HepG2 (cell line): ENCODE measurements around the gene HMCN2.

Experiments used
- AHR ChIP-seq: IDR thresholded peaks from 2 replicates; pipeline ENCODE4 v1.6.1; 2018; ENCODE audit warnings: missing genetic modification reagents, missing compliant biosample characterization
- BHLHE40 ChIP-seq: IDR thresholded peaks from 2 replicates; pipeline ENCODE4 v1.6.1; 2011; ENCODE audit warnings: low read length, improper control_type of control experiment
- POLR2A ChIP-seq, 2 experiments: IDR thresholded peaks; 2 replicates each; pipeline ENCODE4 v1.6.1; 2011; ENCODE audit warnings: low read depth in 2 of 2, low read length in 2 of 2, mild to moderate bottlenecking in 1 of 2, moderate library complexity in 1 of 2; ENCODE audit not compliant: insufficient read depth in 1 of 2
- RAD21 ChIP-seq: fragments of 450-650 bp; formaldehyde crosslinking; IDR thresholded peaks from 2 replicates; pipeline ENCODE4 v1.5.0; 2020; ENCODE audit warnings: mild to moderate bottlenecking
- SAP130 ChIP-seq: IDR thresholded peaks from 2 replicates; pipeline ENCODE4 v1.6.1; 2016; ENCODE audit warnings: low read depth
- TCF7 ChIP-seq: sonication (generic); IDR thresholded peaks from 2 replicates; pipeline ENCODE4 v1.6.1; 2016; ENCODE audit warnings: antibody characterized with exemption, low read depth
- ZNF274 ChIP-seq: sonication (generic); formaldehyde crosslinking; IDR thresholded peaks from 2 replicates; pipeline ENCODE4 v1.5.1; 2020; ENCODE audit warnings: mild to moderate bottlenecking, missing genetic modification reagents
- TF ChIP-seq, protein P1 (sequence below), 2 experiments: sonication (generic) in 1 of 2; formaldehyde crosslinking in 1 of 2; IDR thresholded peaks; 2 replicates each; pipeline versions ENCODE4 v1.5.1 to v1.6.1; 2011 to 2020; ENCODE audit warnings: borderline replicate concordance in 1 of 2, low read depth in 1 of 2, low read length in 1 of 2, mild to moderate bottlenecking in 1 of 2, missing genetic modification reagents in 1 of 2, moderate library complexity in 1 of 2
- TF ChIP-seq, protein P2 (sequence below): sonication (generic); formaldehyde crosslinking; IDR thresholded peaks from 2 replicates; pipeline ENCODE4 v1.5.0; 2020; ENCODE audit warnings: missing genetic modification reagents
- TF ChIP-seq, protein P3 (sequence below), 2 experiments: sonication (generic) in 1 of 2; formaldehyde crosslinking in 1 of 2; IDR thresholded peaks; 2 replicates each; pipeline versions ENCODE4 v1.4.0 to v1.6.1; 2018 to 2020; ENCODE audit warnings: missing genetic modification reagents in 2 of 2, borderline replicate concordance in 1 of 2, low read depth in 1 of 2, mild to moderate bottlenecking in 1 of 2, missing biosample characterization in 1 of 2
- TF ChIP-seq, protein P4 (sequence below): sonication (generic); formaldehyde crosslinking; IDR thresholded peaks from 2 replicates; pipeline ENCODE4 v1.5.0; 2020; ENCODE audit warnings: missing genetic modification reagents
- TF ChIP-seq, protein P5 (sequence below): sonication (generic); formaldehyde crosslinking; IDR thresholded peaks from 2 replicates; pipeline ENCODE4 v1.5.0; 2020; ENCODE audit warnings: mild to moderate bottlenecking, missing genetic modification reagents, moderate library complexity

DNA sequence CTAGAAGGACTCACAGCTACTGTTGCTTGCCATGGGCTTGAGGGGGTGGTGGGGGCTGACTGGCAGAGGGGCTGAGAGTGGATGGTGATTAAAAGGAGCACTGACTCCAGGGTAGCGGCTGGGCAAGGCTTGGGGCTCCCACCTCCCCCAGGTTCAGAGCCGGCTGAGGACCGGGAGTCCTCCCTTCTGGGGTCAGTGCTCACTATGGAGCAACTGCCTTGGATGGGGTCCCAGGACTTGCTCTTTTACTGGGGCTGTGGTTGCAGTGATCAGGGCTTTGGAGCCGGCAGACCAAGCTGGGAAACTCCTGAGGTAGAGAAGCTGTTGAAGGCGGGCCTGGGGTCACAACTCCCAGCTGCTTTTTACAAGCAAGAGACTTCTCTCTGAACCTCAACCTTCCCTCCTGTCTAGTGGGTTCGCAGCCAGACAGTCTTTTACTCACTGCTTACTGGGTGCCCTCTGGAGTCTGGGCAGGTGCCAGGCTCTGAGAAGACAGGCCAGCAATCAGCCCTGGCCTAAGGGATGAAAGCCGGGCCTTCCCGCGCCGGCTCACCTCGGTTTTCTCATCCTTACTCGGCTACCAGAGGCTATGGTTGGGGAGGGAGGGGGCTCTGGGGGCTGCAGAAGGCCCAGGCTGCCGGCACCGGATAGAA, 178.4 kb downstream of the HMCN2 start:
- TF ChIP-seq TCF7 = no peak
- TF ChIP-seq, protein P1, sequence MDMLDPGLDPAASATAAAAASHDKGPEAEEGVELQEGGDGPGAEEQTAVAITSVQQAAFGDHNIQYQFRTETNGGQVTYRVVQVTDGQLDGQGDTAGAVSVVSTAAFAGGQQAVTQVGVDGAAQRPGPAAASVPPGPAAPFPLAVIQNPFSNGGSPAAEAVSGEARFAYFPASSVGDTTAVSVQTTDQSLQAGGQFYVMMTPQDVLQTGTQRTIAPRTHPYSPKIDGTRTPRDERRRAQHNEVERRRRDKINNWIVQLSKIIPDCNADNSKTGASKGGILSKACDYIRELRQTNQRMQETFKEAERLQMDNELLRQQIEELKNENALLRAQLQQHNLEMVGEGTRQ (IDR thresholded peaks at IDR 0.05; ENCODE audit: low read depth, low read length) = no peak
- TF ChIP-seq, protein P1 (CRISPR knock-in tag; IDR thresholded peaks at IDR 0.05; ENCODE audit: borderline replicate concordance) = no peak
- no peak for TF ChIP-seq POLR2A (IDR thresholded peaks at IDR 0.05; ENCODE audit: insufficient read depth in 1 of 2, low read depth in 2 of 2, low read length in 2 of 2)
- TF ChIP-seq, protein P2, sequence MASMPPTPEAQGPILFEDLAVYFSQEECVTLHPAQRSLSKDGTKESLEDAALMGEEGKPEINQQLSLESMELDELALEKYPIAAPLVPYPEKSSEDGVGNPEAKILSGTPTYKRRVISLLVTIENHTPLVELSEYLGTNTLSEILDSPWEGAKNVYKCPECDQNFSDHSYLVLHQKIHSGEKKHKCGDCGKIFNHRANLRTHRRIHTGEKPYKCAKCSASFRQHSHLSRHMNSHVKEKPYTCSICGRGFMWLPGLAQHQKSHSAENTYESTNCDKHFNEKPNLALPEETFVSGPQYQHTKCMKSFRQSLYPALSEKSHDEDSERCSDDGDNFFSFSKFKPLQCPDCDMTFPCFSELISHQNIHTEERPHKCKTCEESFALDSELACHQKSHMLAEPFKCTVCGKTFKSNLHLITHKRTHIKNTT = no peak
- TF ChIP-seq RAD21 (CRISPR knock-in tag) = no peak
- no peak for TF ChIP-seq ZNF274 (CRISPR knock-in tag)
- no peak for TF ChIP-seq BHLHE40
- TF ChIP-seq, protein P3, sequence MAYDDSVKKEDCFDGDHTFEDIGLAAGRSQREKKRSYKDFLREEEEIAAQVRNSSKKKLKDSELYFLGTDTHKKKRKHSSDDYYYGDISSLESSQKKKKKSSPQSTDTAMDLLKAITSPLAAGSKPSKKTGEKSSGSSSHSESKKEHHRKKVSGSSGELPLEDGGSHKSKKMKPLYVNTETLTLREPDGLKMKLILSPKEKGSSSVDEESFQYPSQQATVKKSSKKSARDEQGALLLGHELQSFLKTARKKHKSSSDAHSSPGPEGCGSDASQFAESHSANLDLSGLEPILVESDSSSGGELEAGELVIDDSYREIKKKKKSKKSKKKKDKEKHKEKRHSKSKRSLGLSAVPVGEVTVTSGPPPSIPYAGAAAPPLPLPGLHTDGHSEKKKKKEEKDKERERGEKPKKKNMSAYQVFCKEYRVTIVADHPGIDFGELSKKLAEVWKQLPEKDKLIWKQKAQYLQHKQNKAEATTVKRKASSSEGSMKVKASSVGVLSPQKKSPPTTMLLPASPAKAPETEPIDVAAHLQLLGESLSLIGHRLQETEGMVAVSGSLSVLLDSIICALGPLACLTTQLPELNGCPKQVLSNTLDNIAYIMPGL (CRISPR knock-in tag; IDR thresholded peaks at IDR 0.05; ENCODE audit: borderline replicate concordance in 1 of 2, low read depth in 1 of 2) = no peak
- TF ChIP-seq, protein P4, sequence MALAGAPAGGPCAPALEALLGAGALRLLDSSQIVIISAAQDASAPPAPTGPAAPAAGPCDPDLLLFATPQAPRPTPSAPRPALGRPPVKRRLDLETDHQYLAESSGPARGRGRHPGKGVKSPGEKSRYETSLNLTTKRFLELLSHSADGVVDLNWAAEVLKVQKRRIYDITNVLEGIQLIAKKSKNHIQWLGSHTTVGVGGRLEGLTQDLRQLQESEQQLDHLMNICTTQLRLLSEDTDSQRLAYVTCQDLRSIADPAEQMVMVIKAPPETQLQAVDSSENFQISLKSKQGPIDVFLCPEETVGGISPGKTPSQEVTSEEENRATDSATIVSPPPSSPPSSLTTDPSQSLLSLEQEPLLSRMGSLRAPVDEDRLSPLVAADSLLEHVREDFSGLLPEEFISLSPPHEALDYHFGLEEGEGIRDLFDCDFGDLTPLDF (CRISPR knock-in tag) = no peak
- no peak for TF ChIP-seq SAP130 (CRISPR knock-in tag)
- no peak for TF ChIP-seq AHR (CRISPR knock-in tag)
- TF ChIP-seq, protein P5, sequence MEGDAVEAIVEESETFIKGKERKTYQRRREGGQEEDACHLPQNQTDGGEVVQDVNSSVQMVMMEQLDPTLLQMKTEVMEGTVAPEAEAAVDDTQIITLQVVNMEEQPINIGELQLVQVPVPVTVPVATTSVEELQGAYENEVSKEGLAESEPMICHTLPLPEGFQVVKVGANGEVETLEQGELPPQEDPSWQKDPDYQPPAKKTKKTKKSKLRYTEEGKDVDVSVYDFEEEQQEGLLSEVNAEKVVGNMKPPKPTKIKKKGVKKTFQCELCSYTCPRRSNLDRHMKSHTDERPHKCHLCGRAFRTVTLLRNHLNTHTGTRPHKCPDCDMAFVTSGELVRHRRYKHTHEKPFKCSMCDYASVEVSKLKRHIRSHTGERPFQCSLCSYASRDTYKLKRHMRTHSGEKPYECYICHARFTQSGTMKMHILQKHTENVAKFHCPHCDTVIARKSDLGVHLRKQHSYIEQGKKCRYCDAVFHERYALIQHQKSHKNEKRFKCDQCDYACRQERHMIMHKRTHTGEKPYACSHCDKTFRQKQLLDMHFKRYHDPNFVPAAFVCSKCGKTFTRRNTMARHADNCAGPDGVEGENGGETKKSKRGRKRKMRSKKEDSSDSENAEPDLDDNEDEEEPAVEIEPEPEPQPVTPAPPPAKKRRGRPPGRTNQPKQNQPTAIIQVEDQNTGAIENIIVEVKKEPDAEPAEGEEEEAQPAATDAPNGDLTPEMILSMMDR = no peak
